HG02678 (cell line): Measurements from ENCODE around the gene OAS1.

ENCODE experiments used
- ATAC-seq: cut with Tn5 transposase; IDR thresholded peaks from one replicate; pipeline ENCODE4 v1.9.1; 2021; ENCODE audit warnings: mild to moderate bottlenecking, moderate library complexity; ENCODE audit not compliant: unreplicated experiment

Gene OAS1

GRCh38 chr12:112964067-112964670, 57.4 kb downstream of the OAS1 start:
- no peak for ATAC-seq

DNA sequence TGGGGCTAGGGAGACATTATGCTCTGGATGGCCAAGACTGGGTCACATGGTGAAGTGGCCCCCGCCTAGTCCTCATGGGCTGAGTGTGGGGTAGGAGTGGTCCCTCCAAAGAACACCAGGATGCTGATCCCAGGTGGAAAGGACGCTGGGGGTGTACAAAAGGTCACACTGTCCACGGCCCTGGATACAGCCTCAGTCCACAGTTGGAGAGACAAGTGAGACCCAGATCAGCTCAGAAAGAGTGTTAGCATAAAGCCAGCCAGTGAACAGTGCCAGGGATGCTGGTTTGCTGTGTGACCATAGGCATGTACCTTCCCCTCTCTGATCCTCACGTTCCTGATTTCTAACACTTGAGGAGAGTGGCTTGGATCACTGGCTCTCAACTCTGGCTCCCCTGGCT, 58.2 kb downstream of the OAS1 start:
- ATAC-seq: no peak

GRCh38 chr12:112965643-112966042, 58.9 kb downstream of the OAS1 start:
- ATAC-seq: no peak

- ATAC-seq: no peak
These were observed 60.5 kb downstream of the OAS1 start for GRCh38 chr12:112967306-112967705.

GRCh38 chr12:112967858-112968257, 61.1 kb downstream of the OAS1 start:
- ATAC-seq: no peak
